Left kidney (tissue), 2 donors: ENCODE results near the gene SLC9A8. TPM values are rescaled to one million over a fixed set of nuclear protein-coding genes. Genes with fewer than 3 reads are reported as not detected.
"Not testable (repeated sequence)": the region's sequence is repeated elsewhere in the genome, so short reads cannot be mapped to it uniquely, and the experiment has no call there.

Experiments used
- DNase-seq: peaks from one replicate; pipeline ENCODE4 v3.0.0-alpha.2; 2013
- polyA plus RNA-seq: library from polyadenylated mRNA; unstranded; fragments of 120-200 nt; gene quantifications from one replicate; pipeline ENCODE4 v1.2.1, GENCODE V29; 2013; ENCODE audit not compliant: insufficient read length

The SLC9A8 gene
- polyA plus RNA-seq, 1 donor, result 10.3 TPM

DNA sequence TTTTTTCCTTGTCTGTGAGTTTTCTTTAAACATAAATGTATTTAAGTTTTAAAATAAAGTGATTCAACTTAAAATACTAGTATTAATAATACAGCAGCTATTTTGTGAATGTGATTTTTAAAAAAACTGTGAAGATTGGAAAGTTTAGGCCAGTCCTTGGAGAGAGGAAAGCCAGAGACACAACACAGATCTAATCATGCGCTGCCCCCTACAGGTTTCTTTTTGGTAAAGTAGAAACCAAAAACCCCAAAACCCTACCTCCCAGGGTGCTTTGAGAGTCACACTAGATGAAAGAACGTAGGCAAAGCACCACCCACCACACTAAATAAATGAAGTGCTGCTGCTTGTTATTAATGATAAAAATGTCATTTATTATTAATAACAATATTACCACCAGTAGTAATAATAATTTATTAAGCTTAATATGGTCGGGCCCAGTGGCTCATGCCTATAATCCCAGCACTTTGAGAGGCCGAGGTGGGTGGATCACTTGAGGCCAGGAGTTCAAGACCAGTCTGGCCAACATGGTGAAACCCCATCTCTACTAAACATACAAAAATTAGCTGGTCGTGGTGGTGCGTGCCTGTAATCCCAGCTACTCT, 33.7 kb downstream of the SLC9A8 start:
- peak; percentile 66 for DNase-seq

DNA sequence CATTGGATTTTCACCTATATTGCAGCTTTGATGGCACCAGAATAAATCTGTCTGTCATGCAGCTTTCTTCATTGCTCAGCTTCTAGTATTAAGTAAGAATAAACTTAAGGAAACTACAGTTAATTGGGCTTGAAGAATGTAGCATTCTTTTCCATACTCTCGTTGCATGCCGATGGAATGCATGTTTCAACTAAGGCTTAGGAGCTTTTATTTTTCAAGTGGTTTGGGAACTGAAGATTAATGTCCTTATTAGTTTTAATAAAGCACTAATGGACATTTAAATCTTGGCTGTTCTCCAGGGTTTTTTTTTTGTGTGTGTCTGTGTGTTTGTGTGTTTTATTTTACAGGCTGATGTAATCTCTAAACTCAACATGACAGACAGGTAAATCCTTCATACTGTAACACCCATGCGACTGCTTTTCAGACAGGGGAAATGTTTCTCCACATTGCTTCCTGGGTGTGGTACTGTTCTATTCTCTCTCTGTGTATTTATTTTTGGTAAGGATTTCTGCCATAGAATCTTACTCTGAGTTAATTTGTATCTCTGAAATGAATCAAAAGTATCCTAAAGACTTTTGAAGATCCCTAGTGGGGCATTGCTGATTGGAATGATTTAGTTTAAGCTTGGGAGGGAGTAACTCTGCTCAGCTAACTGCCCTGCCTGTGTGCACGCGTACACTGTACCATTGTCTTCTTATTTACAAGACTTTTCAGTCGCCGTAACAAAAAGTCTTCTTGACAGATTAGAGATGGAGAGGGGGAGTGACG, 38.0 kb downstream of the SLC9A8 start:
- no peak for DNase-seq

DNA sequence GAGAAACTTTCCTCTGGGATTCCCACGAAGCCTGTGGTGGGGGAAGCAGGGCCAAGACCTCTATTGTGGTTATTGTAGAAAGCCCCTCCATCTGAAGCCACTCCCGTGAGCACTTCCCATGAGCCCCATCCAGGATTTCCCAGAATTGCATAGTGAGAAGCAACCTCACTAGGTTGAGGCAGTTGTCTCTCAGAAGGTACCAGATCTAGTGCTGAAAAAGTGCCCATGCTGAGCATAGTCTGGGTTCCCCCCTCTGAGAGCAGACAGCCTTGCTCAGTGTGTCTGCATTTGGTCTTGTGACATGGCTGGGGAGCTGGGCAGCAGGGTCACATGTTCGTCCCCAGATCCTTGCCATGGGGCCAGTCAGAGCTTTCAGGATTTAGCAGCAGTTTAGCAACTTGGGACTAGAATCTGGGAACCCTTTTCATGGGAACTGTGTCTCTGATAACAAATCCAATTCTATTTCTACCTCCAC, 38.6 kb downstream of the SLC9A8 start:
- DNase-seq, result no peak

DNA sequence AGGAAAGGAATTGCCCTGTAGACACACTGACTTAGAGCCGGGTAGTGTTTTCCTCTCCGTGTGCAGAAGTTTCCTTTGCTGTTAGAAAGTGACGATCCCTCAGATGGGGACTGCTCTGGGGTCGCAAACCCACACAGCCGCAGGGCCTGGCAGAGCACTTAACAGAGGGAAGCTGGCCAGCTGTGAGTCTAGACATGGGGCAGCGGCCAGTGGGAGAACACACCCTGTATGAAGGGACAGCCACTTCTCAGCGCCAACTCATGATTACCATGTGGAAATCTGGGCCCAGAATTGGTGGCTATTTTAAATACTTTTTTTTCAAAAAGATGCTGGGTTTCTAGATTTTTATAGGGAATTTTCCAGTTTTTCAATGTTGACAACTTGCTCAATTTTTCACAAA, 39.4 kb downstream of the SLC9A8 start:
- DNase-seq, result no peak

GRCh38 chr20:49852522-49853080, 40.0 kb downstream of the SLC9A8 start:
- DNase-seq, result no peak

DNA sequence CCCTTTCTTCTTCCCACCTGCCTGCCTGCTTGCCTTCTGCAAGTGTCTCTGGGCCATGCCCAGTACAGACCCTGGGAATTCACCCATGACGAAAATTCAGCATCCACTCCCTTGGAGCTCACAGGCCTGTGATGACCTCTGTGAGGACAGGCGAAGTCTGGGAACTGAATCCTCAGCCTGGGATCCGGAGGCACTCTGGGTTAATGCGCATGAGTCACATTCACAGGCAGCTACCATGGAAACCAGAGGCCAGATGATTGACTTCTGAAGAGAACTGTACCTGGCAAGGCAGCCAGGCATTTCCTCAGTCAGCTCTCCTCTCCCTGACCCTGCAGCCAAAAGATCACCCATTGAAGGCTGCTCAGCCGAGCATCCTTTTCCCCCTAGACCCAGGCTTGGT, 41.0 kb downstream of the SLC9A8 start:
- DNase-seq, result peak; percentile 61

GRCh38 chr20:49854190-49854875, 41.7 kb downstream of the SLC9A8 start:
- no peak for DNase-seq

- no peak for DNase-seq
Measured at GRCh38 chr20:49856904-49857303, 44.3 kb downstream of the SLC9A8 start.

GRCh38 chr20:49858076-49858585, 45.5 kb downstream of the SLC9A8 start:
- DNase-seq, result no peak

DNA sequence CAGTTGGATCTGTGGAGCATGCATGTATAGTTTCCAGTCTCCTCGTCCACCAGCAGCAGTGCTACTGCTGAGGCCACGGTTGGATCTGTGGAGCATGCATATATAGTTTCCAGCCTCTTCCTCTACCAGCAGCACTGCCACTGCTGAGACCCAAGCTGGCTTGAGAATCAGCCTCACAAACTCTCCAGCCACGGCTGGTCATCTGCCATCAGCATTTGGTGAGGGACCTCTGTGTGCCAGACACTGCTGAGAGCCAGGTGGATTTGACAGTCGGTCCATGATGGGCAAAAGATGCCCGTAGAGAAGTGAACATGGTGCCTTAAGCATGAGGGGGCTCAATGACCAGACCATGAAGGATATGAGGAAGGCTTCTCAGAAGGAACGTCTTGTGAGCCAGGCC, 46.4 kb downstream of the SLC9A8 start:
- DNase-seq, result no peak

GRCh38 chr20:49859807-49860206, 47.2 kb downstream of the SLC9A8 start:
- no peak for DNase-seq

GRCh38 chr20:49861232-49861631, 48.6 kb downstream of the SLC9A8 start:
- not testable (repeated sequence) for DNase-seq

GRCh38 chr20:49862607-49863200, 50.1 kb downstream of the SLC9A8 start:
- no peak for DNase-seq

- DNase-seq, result no peak
Measured at GRCh38 chr20:49863666-49864065, 51.0 kb downstream of the SLC9A8 start.

- DNase-seq, result no peak
Measured at GRCh38 chr20:49865559-49865958, 52.9 kb downstream of the SLC9A8 start.

DNA sequence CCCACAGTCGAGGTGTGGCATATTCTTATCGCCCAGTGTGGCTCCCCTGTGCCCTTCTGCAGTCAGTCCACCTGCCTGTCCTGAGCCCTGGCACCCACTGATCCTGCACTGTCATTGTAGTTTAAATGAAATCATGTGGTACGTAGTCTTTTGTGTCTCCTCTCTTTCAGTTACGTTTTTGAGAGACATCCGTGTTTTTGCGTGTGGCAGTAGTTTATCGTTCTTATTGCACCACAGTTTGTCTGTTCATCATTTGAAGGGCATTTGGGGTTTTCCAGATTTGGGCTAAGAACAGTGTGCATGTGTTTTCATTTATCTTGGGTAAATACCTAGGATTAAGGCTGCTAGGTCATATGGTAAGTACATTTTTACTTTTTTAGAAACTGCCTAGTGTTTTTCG, 53.4 kb downstream of the SLC9A8 start:
- no peak for DNase-seq

GRCh38 chr20:49867453-49868215, 55.0 kb downstream of the SLC9A8 start:
- no peak for DNase-seq

- no peak for DNase-seq
Measured at GRCh38 chr20:49868538-49868937, 55.9 kb downstream of the SLC9A8 start.

DNA sequence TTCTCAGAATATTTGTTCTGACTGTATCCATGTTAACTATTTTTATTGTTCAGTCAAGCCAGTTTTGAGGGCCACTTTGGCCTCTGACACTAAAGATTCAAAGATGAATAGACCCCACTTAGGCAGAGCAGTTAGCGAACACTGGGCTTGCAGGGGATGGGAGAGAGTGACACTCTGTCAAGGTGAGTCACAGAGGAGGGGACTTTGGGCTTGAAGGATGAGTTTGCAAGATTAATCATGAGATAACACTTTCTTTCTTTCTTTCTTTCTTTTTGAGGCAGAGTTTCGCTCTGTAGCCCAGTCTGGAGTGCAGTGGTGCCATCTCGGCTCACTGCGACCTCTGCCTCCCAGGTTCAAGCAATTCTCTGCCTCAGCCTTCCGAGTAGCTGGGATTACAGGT, 56.3 kb downstream of the SLC9A8 start:
- DNase-seq, result no peak

DNA sequence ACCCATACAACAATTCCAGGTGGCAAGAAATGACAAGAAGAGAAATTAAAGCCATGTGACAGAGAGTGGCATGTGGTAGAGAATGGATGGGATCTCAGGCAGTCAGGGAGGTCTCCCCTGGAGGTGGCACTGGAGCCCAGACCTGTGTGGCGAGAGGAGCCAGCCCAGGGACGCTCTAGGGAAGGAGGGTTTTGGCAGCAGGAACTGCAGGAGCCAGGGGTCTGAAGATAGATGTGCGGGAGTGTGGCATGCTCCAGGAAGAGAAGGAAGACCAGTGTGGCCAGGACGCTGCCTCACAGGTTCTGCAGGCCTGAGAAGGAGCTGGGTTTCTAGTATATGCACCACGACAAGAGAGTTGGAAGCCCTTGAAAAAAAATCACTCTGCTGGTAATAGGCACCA, 57.6 kb downstream of the SLC9A8 start:
- no peak for DNase-seq

DNA sequence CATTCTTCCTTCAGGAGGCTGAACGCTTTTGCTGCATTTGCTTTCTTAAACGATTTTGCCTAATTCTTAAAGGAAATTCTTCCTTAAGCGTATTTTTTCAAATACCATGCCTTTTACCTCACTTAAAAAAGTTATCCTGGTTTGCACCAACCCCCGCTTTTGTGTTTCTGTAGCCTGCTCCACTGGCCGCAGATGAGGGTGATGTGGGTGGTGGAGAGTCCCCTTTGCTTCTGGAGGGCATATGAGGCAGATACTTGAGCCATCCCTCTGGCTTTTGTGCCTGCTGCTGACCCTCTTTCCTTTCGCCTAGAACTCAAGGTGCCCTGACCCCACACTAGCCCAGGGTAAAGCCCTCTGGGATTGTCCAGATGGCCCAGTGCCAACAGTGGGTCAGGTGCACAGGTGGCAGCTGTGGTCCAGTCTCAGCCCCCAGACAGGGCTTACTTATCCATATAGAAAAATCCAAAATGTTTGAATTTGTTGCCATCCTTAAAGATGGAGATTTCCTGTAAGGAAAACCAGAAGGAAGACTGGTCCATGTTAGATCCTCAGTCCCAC, 58.8 kb downstream of the SLC9A8 start:
- DNase-seq, result no peak
